Common myeloid progenitor, CD34-positive (primary cell): ENCODE data around the gene AFDN.

ENCODE experiments used
- CTCF ChIA-PET: fragments of 350-600 bp; sonication (Branson Sonifier 250); formaldehyde crosslinking; loops from one replicate; lab custom pipeline; 2021; ENCODE audit warnings: antibody characterized with exemption; lab: Charles Lee
- POLR2A ChIA-PET: fragments of 350-600 bp; sonication (Branson Sonifier 250); formaldehyde crosslinking; loops from one replicate; lab custom pipeline; 2021; ENCODE audit warnings: antibody characterized with exemption; lab: Charles Lee
- DNase-seq, 3 donors: peaks; one replicate each; pipeline versions ENCODE4 v3.0.0 to v3.0.0-alpha.2; 2013
- H3K27ac ChIP-seq, 2 experiments: 1 replicate in 1 of 2; 2 replicates in 1 of 2; pipeline ENCODE4 v1.7.0; 2013; ENCODE audit warnings: inconsistent platforms in 2 of 2, low read length in 2 of 2, mild to moderate bottlenecking in 2 of 2, low read depth in 1 of 2, moderate library complexity in 1 of 2; ENCODE audit not compliant: severe bottlenecking in 2 of 2, insufficient read depth in 1 of 2, poor library complexity in 1 of 2
- H3K27me3 ChIP-seq, 5 experiments: replicated peaks in 2 of 5; 1 replicate in 3 of 5; 2 replicates in 2 of 5; pipeline versions ENCODE4 v1.6.1 to v1.7.0; 2013; ENCODE audit warnings: low read length in 4 of 5, mild to moderate bottlenecking in 2 of 5, moderate library complexity in 2 of 5, inconsistent platforms in 1 of 5; ENCODE audit not compliant: insufficient read depth in 5 of 5, control insufficient read depth in 4 of 5
- H3K36me3 ChIP-seq, 4 experiments: 1 replicate in 2 of 4; 2 replicates in 2 of 4; pipeline versions ENCODE4 v1.6.1 to v1.7.0; 2013; ENCODE audit warnings: low read length in 3 of 4, control low read depth in 1 of 4, mild to moderate bottlenecking in 1 of 4; ENCODE audit not compliant: control insufficient read depth in 4 of 4, insufficient read depth in 4 of 4
- H3K4me1 ChIP-seq, 4 experiments: 1 replicate in 3 of 4; 2 replicates in 1 of 4; pipeline versions ENCODE4 v1.6.1 to v1.7.1; 2013; ENCODE audit warnings: low read length in 3 of 4, mild to moderate bottlenecking in 3 of 4, control low read depth in 1 of 4, inconsistent platforms in 1 of 4, moderate library complexity in 1 of 4; ENCODE audit not compliant: control insufficient read depth in 4 of 4, insufficient read depth in 4 of 4; ENCODE audit errors: control extremely low read depth in 1 of 4
- H3K4me3 ChIP-seq, 7 experiments: 1 replicate in 4 of 7; 2 replicates in 3 of 7; pipeline versions ENCODE4 v1.5.1 to v1.7.0; 2013; ENCODE audit warnings: mild to moderate bottlenecking in 7 of 7, low read length in 6 of 7, moderate library complexity in 6 of 7, inconsistent platforms in 2 of 7, low read depth in 2 of 7, control low read depth in 1 of 7; ENCODE audit not compliant: insufficient read depth in 4 of 7, control insufficient read depth in 1 of 7; ENCODE audit errors: extremely low read depth in 1 of 7
- H3K9me3 ChIP-seq, 5 experiments: 1 replicate in 4 of 5; 2 replicates in 1 of 5; pipeline versions ENCODE4 v1.6.1 to v1.7.1; 2013; ENCODE audit warnings: low read length in 4 of 5, mild to moderate bottlenecking in 2 of 5, inconsistent platforms in 1 of 5, low read depth in 1 of 5, moderate library complexity in 1 of 5; ENCODE audit not compliant: control insufficient read depth in 4 of 5, insufficient read depth in 2 of 5; ENCODE audit errors: control extremely low read depth in 1 of 5
- WGBS: methylation state at CpG from one replicate; pipeline ENCODE4 v1.1.5; 2013; ENCODE audit not compliant: insufficient coverage; 5-methylcytosine and 5-hydroxymethylcytosine counted together

The AFDN gene

DNA sequence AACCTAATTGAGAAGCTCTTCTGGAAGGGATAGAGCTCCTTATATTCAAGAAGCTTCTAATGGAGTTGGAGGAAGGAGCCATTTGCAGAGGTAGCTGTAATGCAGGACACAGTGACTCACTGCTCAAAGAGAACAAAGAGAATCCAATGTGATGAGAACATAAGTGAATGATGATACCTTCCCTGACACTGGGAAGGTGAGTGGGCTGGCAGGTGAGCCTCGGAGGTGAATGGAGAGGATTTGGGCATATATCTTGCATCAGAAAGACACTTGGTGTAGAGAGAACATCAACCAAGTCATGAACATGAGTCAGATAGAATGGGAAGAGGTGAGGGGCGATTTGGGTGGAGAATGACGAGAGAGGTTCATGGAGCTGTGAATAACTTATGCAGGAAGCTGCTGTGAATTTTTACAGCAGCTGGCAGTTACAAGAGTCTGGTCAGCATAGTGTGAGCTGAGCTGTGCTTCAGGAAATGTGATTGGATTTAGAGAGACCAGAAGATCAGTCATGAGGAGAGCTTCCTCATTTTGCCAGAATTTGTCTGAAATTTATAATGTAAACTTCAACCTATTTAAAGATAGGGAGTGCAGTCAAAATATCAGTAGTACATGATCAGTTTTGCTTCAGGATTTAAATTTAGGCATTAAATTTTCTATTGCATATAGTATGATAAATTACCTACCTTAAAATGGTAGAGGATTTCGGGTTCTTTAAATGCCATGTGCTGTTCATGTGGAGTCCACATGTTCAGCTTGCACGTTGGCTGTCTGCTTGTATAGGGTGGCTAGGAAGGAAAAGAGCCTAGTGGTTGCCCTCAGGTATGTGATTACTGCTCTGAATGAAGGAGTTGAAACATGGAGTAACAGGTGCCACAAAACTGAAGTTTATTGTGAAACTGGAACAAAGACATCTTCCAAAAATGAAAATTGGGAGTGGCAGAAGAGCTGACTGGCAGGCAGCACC lies 111.5 kb downstream of the AFDN start:
- H3K27ac ChIP-seq = no peak overlapping the region
- H3K4me1 ChIP-seq = peaks cover 0 to 13% (median 8%) of the 10 kb centered on the region in 4 experiments
- H3K4me3 ChIP-seq = peak overlapping the region in 1 of 7 experiments; percentile 6
- POLR2A ChIA-PET = no interaction called here
- no peaks in the 10 kb centered on the region for H3K27me3 ChIP-seq
- H3K36me3 ChIP-seq = no peaks in the 10 kb centered on the region
- no peaks in the 10 kb centered on the region for H3K9me3 ChIP-seq
- DNase-seq = peak; percentile 4 to 85 (median 78)
- CTCF ChIA-PET = no interaction called here
- WGBS = 21% methylated on average over 4 of the region's 5 CpGs

DNA sequence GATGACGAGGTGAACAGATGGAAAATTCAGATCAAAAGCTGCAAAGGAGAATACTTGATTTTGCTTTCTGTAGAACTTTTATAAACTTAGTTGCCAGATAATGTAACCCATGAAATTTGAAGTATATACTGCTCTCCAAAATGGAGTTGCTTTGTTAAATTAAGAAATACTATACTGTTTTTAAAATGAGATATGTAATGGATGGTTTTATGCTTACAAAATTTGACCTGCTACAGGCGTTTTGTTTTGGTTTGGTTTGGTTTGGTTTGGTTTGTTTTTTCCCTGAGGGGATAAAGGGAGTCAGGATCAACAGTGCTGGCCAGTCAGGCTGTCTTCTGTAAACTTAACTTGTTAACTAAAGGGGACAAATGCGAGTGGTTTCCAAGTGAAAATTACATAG lies 115.1 kb downstream of the AFDN start:
- H3K27me3 ChIP-seq = no peaks in the 10 kb centered on the region
- DNase-seq = no peak
- no peaks in the 10 kb centered on the region for H3K9me3 ChIP-seq
- H3K4me1 ChIP-seq = peaks cover 0 to 13% (median 8%) of the 10 kb centered on the region in 4 experiments
- H3K27ac ChIP-seq = no peak overlapping the region
- no peak overlapping the region for H3K4me3 ChIP-seq
- POLR2A ChIA-PET = no interaction called here
- peaks cover 0 to 9% (median 0%) of the 10 kb centered on the region in 4 experiments for H3K36me3 ChIP-seq
- WGBS = 100% methylated on average over 1 of the region's 3 CpGs
- CTCF ChIA-PET = no interaction called here

DNA sequence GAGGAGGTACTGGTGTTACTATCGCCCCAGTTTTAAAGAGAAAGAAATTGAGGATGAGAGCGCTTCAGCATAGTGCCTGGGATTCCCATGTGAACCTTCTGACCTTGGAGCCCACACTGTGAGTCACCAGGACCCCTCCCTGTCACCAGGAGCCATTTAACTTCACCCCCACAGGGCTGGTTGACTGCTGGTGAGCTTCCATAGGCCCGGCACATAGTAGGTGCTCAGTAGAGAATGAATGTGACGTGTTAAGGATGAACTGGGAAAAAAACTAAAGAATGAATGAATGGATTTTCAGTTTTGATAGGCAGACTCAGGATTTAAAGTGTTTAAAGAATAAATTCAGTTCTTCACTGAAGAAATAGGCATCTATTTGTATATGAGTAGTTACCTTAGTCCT lies 117.4 kb downstream of the AFDN start:
- no peak overlapping the region for H3K27ac ChIP-seq
- no peak overlapping the region for H3K4me3 ChIP-seq
- 100% methylated on average over 4 of the region's 4 CpGs for WGBS
- ChIA-PET POLR2A (no interaction called here), CTCF (no interaction called here)
- DNase-seq = no peak
- H3K9me3 ChIP-seq = no peaks in the 10 kb centered on the region
- H3K27me3 ChIP-seq = no peaks in the 10 kb centered on the region
- H3K4me1 ChIP-seq = no peaks in the 10 kb centered on the region
- H3K36me3 ChIP-seq = peaks cover 0 to 16% (median 0%) of the 10 kb centered on the region in 4 experiments

DNA sequence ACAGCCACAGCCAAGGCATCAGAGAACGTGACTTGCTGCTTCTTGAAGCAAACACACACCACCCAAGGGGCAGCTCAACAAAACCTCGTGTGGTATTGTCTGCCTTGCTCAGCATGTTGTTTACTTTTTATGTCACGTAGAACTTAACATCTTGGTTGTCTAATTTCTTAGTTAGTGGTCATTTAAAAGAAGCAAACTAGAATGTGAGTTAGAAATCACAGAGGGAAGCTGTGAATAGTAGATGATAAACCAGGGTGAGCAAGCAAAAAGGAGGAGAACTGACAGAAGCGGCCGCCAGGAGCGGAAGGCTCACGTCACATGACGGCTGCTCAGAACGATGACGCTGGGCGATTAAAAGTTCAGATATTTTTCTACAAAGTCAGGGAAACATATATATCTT lies 119.3 kb downstream of the AFDN start:
- H3K4me3 ChIP-seq = no peak overlapping the region
- no peak overlapping the region for H3K27ac ChIP-seq
- H3K9me3 ChIP-seq = no peaks in the 10 kb centered on the region
- peaks cover 0 to 23% (median 0%) of the 10 kb centered on the region in 4 experiments for H3K36me3 ChIP-seq
- WGBS = 91% methylated on average over 1 of the region's 11 CpGs
- no peak for DNase-seq
- H3K4me1 ChIP-seq = no peaks in the 10 kb centered on the region
- no peaks in the 10 kb centered on the region for H3K27me3 ChIP-seq
- ChIA-PET CTCF (no interaction called here), POLR2A (no interaction called here)

DNA sequence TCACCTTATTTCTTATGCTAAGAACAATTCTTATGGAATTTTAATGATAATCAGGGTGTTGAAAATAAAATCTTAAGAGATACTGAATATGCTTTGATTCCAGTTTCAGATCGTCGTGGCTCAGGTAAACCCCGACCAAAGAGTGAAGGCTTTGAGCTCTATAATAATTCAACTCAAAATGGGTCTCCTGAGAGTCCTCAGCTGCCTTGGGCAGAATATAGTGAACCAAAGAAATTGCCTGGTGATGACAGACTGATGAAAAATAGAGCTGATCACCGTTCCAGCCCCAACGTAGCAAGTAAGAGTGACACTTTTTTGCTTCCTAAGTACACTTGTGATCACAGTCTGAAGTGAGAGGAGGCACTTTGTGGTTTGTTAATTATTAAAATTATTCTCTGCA lies 119.9 kb downstream of the AFDN start:
- H3K36me3 ChIP-seq = peaks cover 0 to 28% (median 1%) of the 10 kb centered on the region in 4 experiments
- H3K4me1 ChIP-seq = no peaks in the 10 kb centered on the region
- no peak overlapping the region for H3K27ac ChIP-seq
- WGBS = 100% methylated on average over 5 of the region's 5 CpGs
- no peak overlapping the region for H3K4me3 ChIP-seq
- no peak for DNase-seq
- no peaks in the 10 kb centered on the region for H3K27me3 ChIP-seq
- H3K9me3 ChIP-seq = no peaks in the 10 kb centered on the region
- ChIA-PET CTCF (no interaction called here), POLR2A (no interaction called here)

DNA sequence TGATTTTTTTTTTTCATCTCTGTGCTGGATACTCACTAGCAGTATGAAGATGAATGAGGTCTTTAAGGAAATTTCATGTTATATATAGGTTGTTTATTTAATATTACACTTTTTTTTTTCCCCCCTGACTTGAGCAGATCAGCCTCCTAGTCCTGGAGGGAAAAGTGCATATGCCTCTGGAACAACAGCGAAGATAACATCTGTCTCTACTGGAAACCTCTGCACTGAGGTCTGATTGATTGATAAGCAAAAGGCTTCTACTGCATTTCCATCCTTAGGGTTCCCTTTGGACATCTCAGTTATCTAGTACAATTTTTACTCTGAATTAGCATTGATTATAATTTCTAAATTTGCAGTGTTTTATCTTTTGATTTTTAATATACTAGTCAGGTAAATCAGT lies 121.0 kb downstream of the AFDN start:
- ChIA-PET POLR2A (no interaction called here), CTCF (interaction anchor here (0.6 kb wide), 1 partner anchor 823 kb away, joined by 3 read pairs; no protein-coding TSS in a partner anchor)
- Histone ChIP-seq H3K27me3 (no peaks in the 10 kb centered on the region), H3K4me1 (no peaks in the 10 kb centered on the region), H3K9me3 (no peaks in the 10 kb centered on the region), H3K27ac (no peak overlapping the region), H3K4me3 (no peak overlapping the region), H3K36me3 (peaks cover 0 to 32% (median 2%) of the 10 kb centered on the region in 4 experiments)
- no peak for DNase-seq
- WGBS = no CpG with 5 or more reads among the region's 1 CpG

DNA sequence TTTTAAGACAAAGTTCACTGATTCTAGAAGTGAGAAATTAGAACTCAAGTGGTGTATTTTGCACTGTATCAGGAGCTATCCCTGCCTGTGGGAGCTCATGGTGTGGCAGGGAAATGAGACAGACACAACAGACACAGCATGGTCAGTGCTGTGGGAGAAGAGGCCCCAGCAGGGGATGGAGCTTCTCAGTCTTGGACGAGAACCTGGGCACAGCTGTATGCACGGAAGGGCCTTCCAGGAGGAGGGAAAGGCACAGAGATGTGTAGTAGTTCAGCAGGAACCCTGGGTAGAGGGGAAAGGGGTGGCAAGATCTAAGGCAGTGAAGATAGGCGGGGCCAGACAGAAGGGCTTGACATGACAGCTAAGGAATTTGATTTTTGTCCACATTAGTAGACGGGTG lies 122.0 kb downstream of the AFDN start:
- H3K4me3 ChIP-seq = no peak overlapping the region
- H3K27ac ChIP-seq = no peak overlapping the region
- WGBS = 100% methylated on average over 3 of the region's 4 CpGs
- no peak for DNase-seq
- peaks cover 0 to 32% (median 2%) of the 10 kb centered on the region in 4 experiments for H3K36me3 ChIP-seq
- ChIA-PET CTCF (no interaction called here), POLR2A (no interaction called here)
- no peaks in the 10 kb centered on the region for H3K27me3 ChIP-seq
- no peaks in the 10 kb centered on the region for H3K9me3 ChIP-seq
- no peaks in the 10 kb centered on the region for H3K4me1 ChIP-seq
